ENCODE data around the gene PRSS33. TPM values are rescaled to one million over a fixed set of nuclear protein-coding genes. Genes with fewer than 3 reads are reported as not detected.

PRSS33 gene
- total RNA-seq, 1 experiment from 2014 or later, result not detected

- no peaks in the 10 kb centered on the region for H3K27me3 ChIP-seq (replicated peaks; ENCODE audit: insufficient read depth, low read depth, low read length, poor library complexity)
- H3K4me1 ChIP-seq (ENCODE audit: insufficient read depth, low read length, poor library complexity, severe bottlenecking), result no peaks in the 10 kb centered on the region
- no TSS peak for BruUV-seq (replicated peaks)
- no peaks in the 10 kb centered on the region for H3K9me3 ChIP-seq (ENCODE audit: low read depth, low read length, poor library complexity, severe bottlenecking)
- TF ChIP-seq CTCF (conservative IDR thresholded peaks at IDR 0.05; ENCODE audit: low read depth, low read length) (no peak), EZH2 (IDR thresholded peaks at IDR 0.05; ENCODE audit: borderline replicate concordance, low read depth, low read length, poor library complexity, severe bottlenecking) (no peak)
- H3K36me3 ChIP-seq (ENCODE audit: insufficient read depth, low read length, poor library complexity, severe bottlenecking), result no peaks in the 10 kb centered on the region
- no peak for DNase-seq (ENCODE audit: low spot score)
- no peak overlapping the region for H3K27ac ChIP-seq (ENCODE audit: low read depth, low read length, poor library complexity, severe bottlenecking)
- ChIA-PET POLR2A (ENCODE audit: low non-redundant PET) (no interaction called here), CTCF (no interaction called here)
- H3K4me3 ChIP-seq (ENCODE audit: low read depth, low read length, poor library complexity, severe bottlenecking), result no peak overlapping the region
- intact Hi-C loops (cut with micrococcal nuclease; ENCODE audit: unreplicated experiment), result no loop called here
Observed at GRCh38 chr16:2821487-2822157, 34.3 kb upstream of the PRSS33 start.

DNA sequence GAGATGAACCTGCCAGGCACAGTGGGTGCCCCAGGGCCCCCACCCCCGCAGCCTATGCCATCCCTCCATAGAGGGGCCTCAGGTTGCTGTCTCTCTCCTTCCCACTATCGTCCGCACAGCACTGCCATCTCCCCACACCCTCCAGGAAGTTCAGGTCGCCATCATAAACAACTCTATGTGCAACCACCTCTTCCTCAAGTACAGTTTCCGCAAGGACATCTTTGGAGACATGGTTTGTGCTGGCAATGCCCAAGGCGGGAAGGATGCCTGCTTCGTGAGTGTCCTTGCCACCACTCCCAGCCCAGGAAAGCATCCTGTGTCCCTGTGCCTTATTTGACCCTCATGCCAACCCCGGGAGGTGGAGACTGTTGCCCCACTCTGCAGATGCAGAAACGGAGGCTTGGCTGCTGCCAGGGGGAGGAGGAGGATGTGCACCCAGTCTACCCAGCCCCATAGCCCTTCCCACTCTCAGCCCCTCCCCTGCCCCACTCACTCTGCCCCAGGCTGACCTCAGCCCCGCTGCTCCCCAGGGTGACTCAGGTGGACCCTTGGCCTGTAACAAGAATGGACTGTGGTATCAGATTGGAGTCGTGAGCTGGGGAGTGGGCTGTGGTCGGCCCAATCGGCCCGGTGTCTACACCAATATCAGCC is 33.6 kb upstream of the PRSS33 start:
- CTCF ChIA-PET, result no interaction called here

More for the DNA sequence above, 33.6 kb upstream of the PRSS33 start:
- no peak for DNase-seq (ENCODE audit: low spot score)
- intact Hi-C loops (cut with micrococcal nuclease; ENCODE audit: unreplicated experiment), result no loop called here
- H3K36me3 ChIP-seq (ENCODE audit: insufficient read depth, low read length, poor library complexity, severe bottlenecking), result no peaks in the 10 kb centered on the region
- H3K4me1 ChIP-seq (ENCODE audit: insufficient read depth, low read length, poor library complexity, severe bottlenecking), result no peaks in the 10 kb centered on the region
- no peak overlapping the region for H3K4me3 ChIP-seq (ENCODE audit: low read depth, low read length, poor library complexity, severe bottlenecking)
- no peaks in the 10 kb centered on the region for H3K9me3 ChIP-seq (ENCODE audit: low read depth, low read length, poor library complexity, severe bottlenecking)
- no TSS peak for BruUV-seq (replicated peaks)
- H3K27me3 ChIP-seq (replicated peaks; ENCODE audit: insufficient read depth, low read depth, low read length, poor library complexity), result no peaks in the 10 kb centered on the region
- POLR2A ChIA-PET (ENCODE audit: low non-redundant PET), result no interaction called here
- no peak overlapping the region for H3K27ac ChIP-seq (ENCODE audit: low read depth, low read length, poor library complexity, severe bottlenecking)
- TF ChIP-seq CTCF (conservative IDR thresholded peaks at IDR 0.05; ENCODE audit: low read depth, low read length) (no peak), EZH2 (IDR thresholded peaks at IDR 0.05; ENCODE audit: borderline replicate concordance, low read depth, low read length, poor library complexity, severe bottlenecking) (no peak)
